Spinal cord (tissue), 10 donors: ENCODE measurements around the gene KDM2B. TPM values are rescaled to one million over a fixed set of nuclear protein-coding genes. Genes with fewer than 3 reads are reported as not detected.

ENCODE experiments used
- DNase-seq, 6 donors: peaks; one replicate each; pipeline versions ENCODE4 v3.0.0 to v3.0.0-alpha.2; 2013 to 2015; ENCODE audit warnings: low spot score in 6 of 6, low read depth in 4 of 6
- H3K27ac ChIP-seq: one replicate; pipeline ENCODE4 v1.5.1; 2013; ENCODE audit warnings: low read depth, low read length, control low read depth
- H3K27me3 ChIP-seq: one replicate; pipeline ENCODE4 v1.6.1; 2013; ENCODE audit warnings: low read length; ENCODE audit not compliant: control insufficient read depth, insufficient read depth
- H3K36me3 ChIP-seq: one replicate; pipeline ENCODE4 v1.6.1; 2013; ENCODE audit warnings: low read length; ENCODE audit not compliant: control insufficient read depth, insufficient read depth
- H3K4me1 ChIP-seq: one replicate; pipeline ENCODE4 v1.6.1; 2013; ENCODE audit warnings: low read length; ENCODE audit not compliant: control insufficient read depth, insufficient read depth
- H3K4me3 ChIP-seq: one replicate; pipeline ENCODE4 v1.5.1; 2013; ENCODE audit warnings: low read depth, low read length, control low read depth
- H3K9me3 ChIP-seq: one replicate; pipeline ENCODE4 v1.6.1; 2013; ENCODE audit warnings: low read length; ENCODE audit not compliant: control insufficient read depth, insufficient read depth
- WGBS: methylation state at CpG from one replicate; pipeline ENCODE4 v1.1.5; 2013; ENCODE audit warnings: missing lambda C conversion rate; ENCODE audit not compliant: insufficient coverage; 5-methylcytosine and 5-hydroxymethylcytosine counted together
- polyA plus RNA-seq, 2 donors: library from polyadenylated mRNA; unstranded; fragments of 120-200 nt; gene quantifications; one replicate each; pipeline ENCODE4 v1.2.1, GENCODE V29; 2013; ENCODE audit not compliant: insufficient read length in 2 of 2
- total RNA-seq, 2 donors: library from RNA; depleted of rRNA in 1 of 2; stranded (reverse); fragments of 120-200 nt in 1 of 2; fragments of >200 nt in 1 of 2; gene quantifications; one replicate each; pipeline versions ENCODE4 v1.2.3 to v1.2.4, GENCODE V29; 2013 to 2014
- donor health status: healthy.

KDM2B gene
- total and polyA plus RNA-seq, 4 donors = 26.8 to 58.3 (median 43.8) TPM

- H3K36me3 ChIP-seq = peaks cover 59% of the 10 kb centered on the region
- peaks cover 18% of the 10 kb centered on the region for H3K4me1 ChIP-seq
Measured at GRCh38 chr12:121508533-121508932, 72.3 kb downstream of the KDM2B start.

GRCh38 chr12:121507984-121508383, 72.8 kb downstream of the KDM2B start:
- H3K4me3 ChIP-seq = no peak overlapping the region
- 90% methylated on average over 2 of the region's 3 CpGs for WGBS
- no peaks in the 10 kb centered on the region for H3K9me3 ChIP-seq
- peaks cover 53% of the 10 kb centered on the region for H3K36me3 ChIP-seq
- no peak for DNase-seq
- H3K27ac ChIP-seq = no peak overlapping the region
- no peaks in the 10 kb centered on the region for H3K27me3 ChIP-seq
- H3K4me1 ChIP-seq = peaks cover 12% of the 10 kb centered on the region

More at GRCh38 chr12:121508533-121508932, 72.3 kb downstream of the KDM2B start:
- no peaks in the 10 kb centered on the region for H3K9me3 ChIP-seq
- no peaks in the 10 kb centered on the region for H3K27me3 ChIP-seq
- no peak overlapping the region for H3K4me3 ChIP-seq
- no peak overlapping the region for H3K27ac ChIP-seq
- no peak for DNase-seq
- 93% methylated on average over 11 of the region's 11 CpGs for WGBS

GRCh38 chr12:121507245-121507644, 73.6 kb downstream of the KDM2B start:
- peaks cover 7% of the 10 kb centered on the region for H3K4me1 ChIP-seq
- no peaks in the 10 kb centered on the region for H3K27me3 ChIP-seq
- H3K36me3 ChIP-seq = peaks cover 48% of the 10 kb centered on the region
- H3K4me3 ChIP-seq = no peak overlapping the region
- H3K27ac ChIP-seq = no peak overlapping the region
- H3K9me3 ChIP-seq = no peaks in the 10 kb centered on the region
- 82% methylated on average over 2 of the region's 8 CpGs for WGBS
- no peak for DNase-seq

- peaks cover 38% of the 10 kb centered on the region for H3K36me3 ChIP-seq
- H3K4me3 ChIP-seq = no peak overlapping the region
- H3K4me1 ChIP-seq = peaks cover 3% of the 10 kb centered on the region
- H3K9me3 ChIP-seq = no peaks in the 10 kb centered on the region
- no peak overlapping the region for H3K27ac ChIP-seq
- H3K27me3 ChIP-seq = no peaks in the 10 kb centered on the region
- no peak for DNase-seq
- 66% methylated on average over 3 of the region's 3 CpGs for WGBS
Measured at GRCh38 chr12:121505513-121505912, 75.3 kb downstream of the KDM2B start.

DNA sequence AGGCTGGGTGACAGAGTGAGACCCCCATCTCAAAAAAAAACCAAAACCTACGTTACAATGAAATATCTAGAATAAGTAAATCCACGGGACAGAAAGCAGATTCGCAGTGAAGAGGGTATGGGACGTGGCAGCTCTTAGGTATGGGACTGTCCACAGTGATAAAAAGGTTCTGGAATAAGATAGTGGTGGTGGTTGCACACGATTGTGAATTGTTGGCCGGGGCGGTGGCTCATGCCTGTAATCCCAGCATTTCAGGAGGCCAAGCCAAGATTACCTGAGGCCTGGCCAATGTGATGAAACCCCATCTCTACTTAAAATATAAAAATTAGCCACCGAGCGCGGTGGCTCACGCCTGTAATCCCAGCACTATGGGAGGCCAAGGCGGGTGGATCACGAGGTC, 76.3 kb downstream of the KDM2B start:
- WGBS = 100% methylated on average over 4 of the region's 13 CpGs

DNA sequence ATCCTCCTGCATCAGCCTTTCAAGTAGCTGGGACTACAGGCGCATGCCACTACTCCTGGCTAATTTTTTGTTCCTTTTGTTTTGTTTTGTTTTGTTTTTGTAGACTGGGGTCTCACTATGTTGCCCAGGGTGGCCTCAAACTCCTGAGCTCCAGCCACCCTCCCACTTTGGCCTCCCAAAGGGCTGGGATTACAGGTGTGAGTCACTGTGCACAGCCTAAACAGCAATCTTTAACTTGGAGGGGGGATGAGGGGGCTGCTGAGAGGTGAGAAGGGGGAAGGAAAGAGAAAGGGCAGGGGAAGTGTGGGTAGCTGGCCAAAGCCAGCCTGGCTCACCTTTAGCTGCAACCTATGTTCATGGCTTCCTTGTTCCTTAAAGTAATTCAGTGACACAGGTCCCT, 77.4 kb downstream of the KDM2B start:
- DNase-seq = no peak
- Histone ChIP-seq H3K36me3 (peaks cover 19% of the 10 kb centered on the region), H3K9me3 (no peaks in the 10 kb centered on the region), H3K4me3 (no peak overlapping the region), H3K27ac (no peak overlapping the region), H3K27me3 (no peaks in the 10 kb centered on the region), H3K4me1 (peaks cover 10% of the 10 kb centered on the region)
- WGBS = no CpG with 5 or more reads among the region's 1 CpG

More for the DNA sequence above, 76.3 kb downstream of the KDM2B start:
- no peaks in the 10 kb centered on the region for H3K9me3 ChIP-seq
- H3K4me1 ChIP-seq = peaks cover 10% of the 10 kb centered on the region
- no peak overlapping the region for H3K4me3 ChIP-seq
- H3K36me3 ChIP-seq = peaks cover 30% of the 10 kb centered on the region
- no peaks in the 10 kb centered on the region for H3K27me3 ChIP-seq
- H3K27ac ChIP-seq = no peak overlapping the region
- no peak for DNase-seq

GRCh38 chr12:121501946-121502345, 78.9 kb downstream of the KDM2B start:
- no peak for DNase-seq
- WGBS = 97% methylated on average over 7 of the region's 9 CpGs
- H3K4me3 ChIP-seq = no peak overlapping the region

DNA sequence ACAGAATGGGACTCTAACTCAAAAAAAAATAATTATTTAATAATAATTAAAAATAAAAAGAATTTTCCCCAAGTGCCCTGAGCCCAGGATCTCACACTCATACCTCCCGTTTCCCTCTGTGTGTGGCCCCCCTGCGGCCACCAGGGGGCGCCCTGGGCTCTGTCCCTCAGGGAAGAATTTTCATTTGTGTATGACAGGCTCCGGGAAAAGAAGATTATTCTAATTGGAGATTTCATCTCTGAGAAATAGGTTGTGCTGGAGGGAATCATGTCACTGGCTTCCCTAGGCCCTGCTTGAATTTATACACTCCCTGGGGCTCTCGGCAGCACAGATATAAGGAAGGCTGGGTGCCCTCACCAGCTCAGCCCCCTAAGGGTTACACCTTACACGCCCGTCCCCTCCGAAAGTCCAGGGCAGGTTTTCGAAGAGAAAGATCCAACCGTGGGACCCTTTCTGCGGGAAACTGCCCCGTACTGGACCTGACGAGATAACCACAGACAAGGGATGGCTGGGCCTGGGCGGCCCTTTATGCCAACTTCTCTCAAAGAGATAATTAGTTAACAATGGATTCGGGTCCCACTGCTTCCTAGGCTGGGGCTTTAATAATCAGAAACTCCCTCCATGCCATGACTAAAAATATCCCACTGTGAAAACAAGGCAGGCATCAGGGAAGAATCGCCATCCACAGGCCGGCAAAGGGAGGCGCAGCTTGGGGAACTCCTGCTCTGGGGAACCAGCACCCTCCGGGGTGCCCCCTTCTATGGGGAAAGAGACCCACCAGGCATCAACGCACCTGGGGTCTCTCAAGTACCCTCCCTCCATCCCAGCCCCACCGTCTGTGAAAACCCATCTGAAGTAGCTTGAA, 80.7 kb downstream of the KDM2B start:
- H3K4me3 ChIP-seq = peak overlapping the region; percentile 11
- no peaks in the 10 kb centered on the region for H3K27me3 ChIP-seq
- WGBS = 24% methylated on average over 14 of the region's 21 CpGs
- H3K4me1 ChIP-seq = peaks cover 13% of the 10 kb centered on the region
- H3K9me3 ChIP-seq = no peaks in the 10 kb centered on the region
- H3K27ac ChIP-seq = peak overlapping the region; percentile 2
- peak in 3 of 6 donors; percentile 68 to 92 (median 91) for DNase-seq
- peaks cover 17% of the 10 kb centered on the region for H3K36me3 ChIP-seq

More at GRCh38 chr12:121501946-121502345, 78.9 kb downstream of the KDM2B start:
- Histone ChIP-seq H3K9me3 (no peaks in the 10 kb centered on the region), H3K4me1 (peaks cover 10% of the 10 kb centered on the region), H3K27me3 (no peaks in the 10 kb centered on the region), H3K36me3 (peaks cover 12% of the 10 kb centered on the region), H3K27ac (no peak overlapping the region)

DNA sequence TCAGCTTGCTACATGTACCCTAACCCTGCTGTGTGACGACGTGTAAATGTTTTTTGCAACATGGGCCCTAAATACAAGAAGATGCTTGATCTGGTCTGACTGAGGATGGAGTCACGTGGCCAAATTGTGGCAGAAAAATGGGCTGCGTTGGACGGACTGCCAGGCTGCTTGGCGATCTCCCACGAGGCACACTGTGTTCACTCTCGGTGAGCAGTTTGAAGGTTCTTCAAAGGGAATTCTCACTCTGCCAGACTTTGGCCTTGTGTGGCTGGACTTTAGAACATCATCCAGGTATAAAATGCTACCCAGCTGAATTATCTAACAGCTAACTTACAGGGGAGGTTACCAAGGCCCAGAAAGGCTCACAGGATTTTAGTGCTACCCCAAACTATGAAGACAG, 85.1 kb downstream of the KDM2B start:
- no peak for DNase-seq
- WGBS = 72% methylated on average over 7 of the region's 8 CpGs

More for the DNA sequence above, 85.1 kb downstream of the KDM2B start:
- Histone ChIP-seq H3K9me3 (no peaks in the 10 kb centered on the region), H3K4me1 (peaks cover 13% of the 10 kb centered on the region), H3K27ac (no peak overlapping the region), H3K36me3 (peaks cover 26% of the 10 kb centered on the region), H3K4me3 (no peak overlapping the region), H3K27me3 (no peaks in the 10 kb centered on the region)
